ENCODE results near the gene AQP9.

DNA sequence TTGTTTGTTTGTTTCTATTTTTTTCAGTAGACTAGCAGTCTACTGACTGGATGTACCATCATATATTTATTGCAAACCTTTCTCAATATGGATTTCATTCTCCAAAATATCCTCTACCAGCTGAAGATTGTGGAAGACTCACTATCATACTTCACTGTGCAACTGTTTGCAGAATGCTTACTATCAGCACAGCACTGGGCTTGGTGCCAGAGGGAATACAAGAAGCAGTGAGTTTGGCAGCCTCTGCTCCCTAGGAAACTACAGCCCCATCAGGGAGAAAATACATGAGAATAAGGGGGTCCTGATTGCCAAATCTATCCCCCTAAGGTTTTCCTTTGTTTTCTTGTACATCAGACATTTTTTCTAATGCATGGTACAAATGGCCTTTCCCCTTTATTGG, 27.5 kb downstream of the AQP9 start:
- TF ChIP-seq, protein P1, sequence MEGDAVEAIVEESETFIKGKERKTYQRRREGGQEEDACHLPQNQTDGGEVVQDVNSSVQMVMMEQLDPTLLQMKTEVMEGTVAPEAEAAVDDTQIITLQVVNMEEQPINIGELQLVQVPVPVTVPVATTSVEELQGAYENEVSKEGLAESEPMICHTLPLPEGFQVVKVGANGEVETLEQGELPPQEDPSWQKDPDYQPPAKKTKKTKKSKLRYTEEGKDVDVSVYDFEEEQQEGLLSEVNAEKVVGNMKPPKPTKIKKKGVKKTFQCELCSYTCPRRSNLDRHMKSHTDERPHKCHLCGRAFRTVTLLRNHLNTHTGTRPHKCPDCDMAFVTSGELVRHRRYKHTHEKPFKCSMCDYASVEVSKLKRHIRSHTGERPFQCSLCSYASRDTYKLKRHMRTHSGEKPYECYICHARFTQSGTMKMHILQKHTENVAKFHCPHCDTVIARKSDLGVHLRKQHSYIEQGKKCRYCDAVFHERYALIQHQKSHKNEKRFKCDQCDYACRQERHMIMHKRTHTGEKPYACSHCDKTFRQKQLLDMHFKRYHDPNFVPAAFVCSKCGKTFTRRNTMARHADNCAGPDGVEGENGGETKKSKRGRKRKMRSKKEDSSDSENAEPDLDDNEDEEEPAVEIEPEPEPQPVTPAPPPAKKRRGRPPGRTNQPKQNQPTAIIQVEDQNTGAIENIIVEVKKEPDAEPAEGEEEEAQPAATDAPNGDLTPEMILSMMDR (IDR thresholded peaks at IDR 0.05), result no peak
- no peak for TF ChIP-seq POLR2A (IDR thresholded peaks at IDR 0.05)
